Endothelial cell of umbilical vein (primary cell): ENCODE results near the gene PCDHGA1. TPM values are rescaled to one million over a fixed set of nuclear protein-coding genes. Genes with fewer than 3 reads are reported as not detected.
A peak's percentile ranks its signal among the peaks of the same experiment; 100 is the strongest.

Experiments
- BruUV-seq: library from RNA; stranded (reverse); fragments of 400-500 nt; replicated peaks from 2 replicates; lab custom pipeline; 2021; lab: Mats Ljungman, UMichigan
- CTCF ChIA-PET: fragments of 300-600, 350-600 bp; sonication (Branson Sonifier 250); formaldehyde crosslinking; loops from one replicate; lab custom pipeline; 2021; ENCODE audit warnings: antibody characterized with exemption, inconsistent platforms; lab: Charles Lee
- POLR2A ChIA-PET: fragments of 300-600, 350-600 bp; sonication (Branson Sonifier 250); formaldehyde crosslinking; loops from one replicate; lab custom pipeline; 2021; ENCODE audit warnings: antibody characterized with exemption, inconsistent platforms; lab: Charles Lee
- DNase-seq: peaks from one replicate; pipeline ENCODE4 v3.0.0-alpha.2; 2011; ENCODE audit warnings: low read depth, low spot score
- FAIRE-seq: peaks from 2 replicates; lab custom pipeline; 2011; peaks lifted over from hg19 to GRCh38; lab: Jason Lieb, UNC
- H2AFZ ChIP-seq: 2 replicates; pipeline ENCODE4 v1.6.0; 2012; ENCODE audit warnings: low read depth, low read length, control low read depth, inconsistent platforms
- H3K27ac ChIP-seq: 2 replicates; pipeline ENCODE4 v1.5.1; 2011; ENCODE audit warnings: low read depth, mild to moderate bottlenecking, control low read depth, low read length, moderate library complexity; ENCODE audit not compliant: insufficient read depth
- H3K27me3 ChIP-seq, 2 experiments: 2 replicates each; pipeline versions ENCODE4 v1.6.0 to v1.6.1; 2011; ENCODE audit warnings: low read length in 2 of 2, mixed read lengths in 1 of 2; ENCODE audit not compliant: control insufficient read depth in 2 of 2, insufficient read depth in 2 of 2
- H3K36me3 ChIP-seq, 2 experiments: 2 replicates in 1 of 2; 3 replicates in 1 of 2; pipeline ENCODE4 v1.5.1; 2011; ENCODE audit warnings: low read length in 2 of 2, mild to moderate bottlenecking in 1 of 2, moderate library complexity in 1 of 2; ENCODE audit not compliant: control insufficient read depth in 2 of 2, insufficient read depth in 2 of 2; ENCODE audit errors: extremely low read depth in 1 of 2
- H3K4me1 ChIP-seq: 3 replicates; pipeline ENCODE4 v1.5.1; 2011; ENCODE audit warnings: mild to moderate bottlenecking, low read length; ENCODE audit not compliant: control insufficient read depth, insufficient read depth; ENCODE audit errors: extremely low read depth
- H3K4me2 ChIP-seq: 2 replicates; pipeline ENCODE4 v1.6.1; 2011; ENCODE audit warnings: low read length, control low read depth, mixed read lengths; ENCODE audit not compliant: insufficient read depth
- H3K4me3 ChIP-seq, 3 experiments: fragments of 200-600 bp in 1 of 3; sonication (generic), shearing (Covaris generic) in 1 of 3; replicated peaks in 1 of 3; 2 replicates each; pipeline ENCODE4 v1.5.1; 2011 to 2016; ENCODE audit warnings: control low read depth in 3 of 3, low read length in 3 of 3, mild to moderate bottlenecking in 2 of 3, inconsistent platforms in 1 of 3, low read depth in 1 of 3, moderate library complexity in 1 of 3; ENCODE audit not compliant: insufficient read depth in 1 of 3
- H3K79me2 ChIP-seq: 2 replicates; pipeline ENCODE4 v1.6.0; 2012; ENCODE audit warnings: low read length, inconsistent platforms; ENCODE audit not compliant: control insufficient read depth, insufficient read depth
- H3K9ac ChIP-seq: replicated peaks from 2 replicates; pipeline ENCODE3; 2011; ENCODE audit warnings: low read length, control low read depth; ENCODE audit not compliant: insufficient read depth; ENCODE audit errors: extremely low read depth
- H3K9me1 ChIP-seq: replicated peaks from 3 replicates; pipeline ENCODE4 v1.6.0; 2011; ENCODE audit warnings: mild to moderate bottlenecking, low read length; ENCODE audit not compliant: control insufficient read depth, insufficient read depth; ENCODE audit errors: extremely low read depth
- H3K9me3 ChIP-seq: replicated peaks from 2 replicates; pipeline ENCODE4 v1.5.1; 2012; ENCODE audit warnings: low read length, inconsistent platforms; ENCODE audit not compliant: control insufficient read depth, insufficient read depth
- H4K20me1 ChIP-seq: replicated peaks from 2 replicates; pipeline ENCODE3; 2011; ENCODE audit warnings: mild to moderate bottlenecking, low read length; ENCODE audit not compliant: control insufficient read depth, insufficient read depth; ENCODE audit errors: extremely low read depth
- EZH2 ChIP-seq: IDR thresholded peaks from 2 replicates; pipeline ENCODE4 v1.6.1; 2012; ENCODE audit warnings: borderline replicate concordance, low read depth, mild to moderate bottlenecking, moderate library complexity, low read length, inconsistent platforms; ENCODE audit not compliant: severe bottlenecking
- FOS ChIP-seq: IDR thresholded peaks from 2 replicates; pipeline ENCODE4 v1.6.1; 2011; ENCODE audit warnings: mild to moderate bottlenecking, low read length, moderate library complexity, borderline replicate concordance; ENCODE audit not compliant: insufficient read depth
- GATA2 ChIP-seq: IDR thresholded peaks from 2 replicates; pipeline ENCODE4 v1.7.0; 2011; ENCODE audit warnings: low read depth, mild to moderate bottlenecking, moderate library complexity, mixed read lengths, low read length; ENCODE audit not compliant: insufficient read length, insufficient read depth
- JUN ChIP-seq: IDR thresholded peaks from 2 replicates; pipeline ENCODE4 v1.6.1; 2011; ENCODE audit warnings: borderline replicate concordance, low read depth; ENCODE audit not compliant: insufficient read length, insufficient read depth
- MYC ChIP-seq: IDR thresholded peaks from one replicate; pipeline ENCODE4 v1.6.1; 2011; ENCODE audit warnings: mild to moderate bottlenecking, low read depth, low read length
- POLR2A ChIP-seq: IDR thresholded peaks from 2 replicates; pipeline ENCODE4 v1.6.1; 2012; ENCODE audit warnings: low read depth, mild to moderate bottlenecking, control low read depth, low read length
- POLR2AphosphoS5 ChIP-seq: IDR thresholded peaks from 2 replicates; pipeline ENCODE4 v1.6.1; 2012; ENCODE audit warnings: low read depth, mild to moderate bottlenecking, control low read depth, low read length, moderate library complexity; ENCODE audit not compliant: insufficient read depth
- dilution Hi-C: fragments of 300-500 bp; cut with MboI; formaldehyde crosslinking; loops from one replicate; pipeline ENCODE4 v1.15.0; 2019; ENCODE audit warnings: low sequenced_read_pairs; ENCODE audit not compliant: extremely low pct_ligation_motif_present
- intact Hi-C: fragments of 100-400 bp; cut with micrococcal nuclease; formaldehyde crosslinking; loops from one replicate; pipeline ENCODE4 v1.10.0; 2022
- polyA plus RNA-seq, 4 experiments: library from polyadenylated mRNA; depleted of rRNA in 3 of 4; stranded (reverse) in 3 of 4; unstranded in 1 of 4; fragments of >200 nt; gene quantifications; 2 replicates each; pipeline versions ENCODE4 v1.2.1 to v1.2.3, GENCODE V29; 2011 to 2012; ENCODE audit warnings: missing spikeins in 1 of 4
- total RNA-seq: library from RNA; stranded (reverse); gene quantifications from 2 replicates; pipeline ENCODE4 v1.2.3, GENCODE V29; 2021
- TF ChIP-seq, protein P1 (sequence below), 2 donors: IDR thresholded peaks; 1 replicate in 1 of 2; 2 replicates in 1 of 2; pipeline ENCODE4 v1.5.1; 2011; ENCODE audit warnings: low read length in 2 of 2, mild to moderate bottlenecking in 2 of 2, moderate library complexity in 2 of 2, control low read depth in 1 of 2, inconsistent platforms in 1 of 2, low read depth in 1 of 2; ENCODE audit not compliant: insufficient read depth in 1 of 2; ENCODE audit errors: extremely low read depth in 1 of 2
- TF ChIP-seq, protein P2 (sequence below): IDR thresholded peaks from 2 replicates; pipeline ENCODE4 v1.6.1; 2011; ENCODE audit not compliant: insufficient read depth, insufficient read length

PCDHGA1 gene
- total and polyA plus RNA-seq, 2 donors (not counting 3 experiments of a cell fraction or from before 2014, with no cell fraction given), result 0.22 to 0.44 TPM

DNA sequence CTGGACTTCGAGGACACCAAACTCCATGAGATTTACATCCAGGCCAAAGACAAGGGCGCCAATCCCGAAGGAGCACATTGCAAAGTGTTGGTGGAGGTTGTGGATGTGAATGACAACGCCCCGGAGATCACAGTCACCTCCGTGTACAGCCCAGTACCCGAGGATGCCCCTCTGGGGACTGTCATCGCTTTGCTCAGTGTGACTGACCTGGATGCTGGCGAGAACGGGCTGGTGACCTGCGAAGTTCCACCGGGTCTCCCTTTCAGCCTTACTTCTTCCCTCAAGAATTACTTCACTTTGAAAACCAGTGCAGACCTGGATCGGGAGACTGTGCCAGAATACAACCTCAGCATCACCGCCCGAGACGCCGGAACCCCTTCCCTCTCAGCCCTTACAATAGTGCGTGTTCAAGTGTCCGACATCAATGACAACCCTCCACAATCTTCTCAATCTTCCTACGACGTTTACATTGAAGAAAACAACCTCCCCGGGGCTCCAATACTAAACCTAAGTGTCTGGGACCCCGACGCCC is 146.8 kb downstream of the PCDHGA1 start:
- H2AFZ ChIP-seq, result no peak overlapping the region
- H3K36me3 ChIP-seq, result no peaks in the 10 kb centered on the region
- no peaks in the 10 kb centered on the region for H4K20me1 ChIP-seq
- H3K79me2 ChIP-seq, result no peaks in the 10 kb centered on the region
- peak overlapping the region in 2 of 3 experiments; percentile 50 to 70 for H3K4me3 ChIP-seq
- FAIRE-seq (no peak), DNase-seq (no peak)
- no peaks in the 10 kb centered on the region for H3K9me3 ChIP-seq
- no peak overlapping the region for H3K27ac ChIP-seq
- no peaks in the 10 kb centered on the region for H3K9me1 ChIP-seq
- POLR2A ChIA-PET, result interaction anchor here (0.9 kb wide), 1 partner anchor 81 kb away, joined by 3 read pairs; no protein-coding TSS in a partner anchor
- TF ChIP-seq EZH2 (peak; percentile 58), POLR2A (no peak)
- intact Hi-C loops (loop anchor here (2.0 kb wide), 1 partner anchor 56 kb away; the partner anchor contains the start of gene PCDHGA11), dilution Hi-C loops (no loop called here)
- H3K4me2 ChIP-seq, result peak overlapping the region; percentile 82
- peaks cover 0 to 5% of the 10 kb centered on the region in 2 experiments for H3K27me3 ChIP-seq
- H3K9ac ChIP-seq, result no peak overlapping the region
- no TSS peak for BruUV-seq
- H3K4me1 ChIP-seq, result peaks cover 7% of the 10 kb centered on the region
- CTCF ChIA-PET, result interaction anchor here (0.8 to 3.4 kb wide), 14 partner anchors 8 to 87 kb away, joined by 4 to 66 read pairs (median 12); partner anchors contain the start of genes PCDHGA11, PCDHGA12, PCDHGB6 and PCDHGB7

DNA sequence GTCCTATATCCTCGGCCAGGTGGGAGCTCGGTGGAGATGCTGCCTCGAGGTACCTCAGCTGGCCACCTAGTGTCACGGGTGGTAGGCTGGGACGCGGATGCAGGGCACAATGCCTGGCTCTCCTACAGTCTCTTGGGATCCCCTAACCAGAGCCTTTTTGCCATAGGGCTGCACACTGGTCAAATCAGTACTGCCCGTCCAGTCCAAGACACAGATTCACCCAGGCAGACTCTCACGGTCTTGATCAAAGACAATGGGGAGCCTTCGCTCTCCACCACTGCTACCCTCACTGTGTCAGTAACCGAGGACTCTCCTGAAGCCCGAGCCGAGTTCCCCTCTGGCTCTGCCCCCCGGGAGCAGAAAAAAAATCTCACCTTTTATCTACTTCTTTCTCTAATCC is 147.5 kb downstream of the PCDHGA1 start:
- H3K9me1 ChIP-seq, result no peaks in the 10 kb centered on the region
- H3K27ac ChIP-seq, result no peak overlapping the region
- dilution Hi-C loops (no loop called here), intact Hi-C loops (loop anchor here (2.0 kb wide), 1 partner anchor 57 kb away; the partner anchor contains the start of gene PCDHGA11)
- no peaks in the 10 kb centered on the region for H4K20me1 ChIP-seq
- no peak overlapping the region for H3K4me3 ChIP-seq
- peaks cover 7% of the 10 kb centered on the region for H3K4me1 ChIP-seq
- H3K9ac ChIP-seq, result no peak overlapping the region
- no peaks in the 10 kb centered on the region for H3K9me3 ChIP-seq
- DNase-seq, result no peak
- FAIRE-seq, result no peak
- no peaks in the 10 kb centered on the region for H3K79me2 ChIP-seq
- CTCF ChIA-PET, result interaction anchor here (0.6 to 3.4 kb wide), 4 partner anchors 36 to 80 kb away, joined by 3 to 64 read pairs (median 5); partner anchors contain the start of gene PCDHGA12
- TF ChIP-seq, protein P1, sequence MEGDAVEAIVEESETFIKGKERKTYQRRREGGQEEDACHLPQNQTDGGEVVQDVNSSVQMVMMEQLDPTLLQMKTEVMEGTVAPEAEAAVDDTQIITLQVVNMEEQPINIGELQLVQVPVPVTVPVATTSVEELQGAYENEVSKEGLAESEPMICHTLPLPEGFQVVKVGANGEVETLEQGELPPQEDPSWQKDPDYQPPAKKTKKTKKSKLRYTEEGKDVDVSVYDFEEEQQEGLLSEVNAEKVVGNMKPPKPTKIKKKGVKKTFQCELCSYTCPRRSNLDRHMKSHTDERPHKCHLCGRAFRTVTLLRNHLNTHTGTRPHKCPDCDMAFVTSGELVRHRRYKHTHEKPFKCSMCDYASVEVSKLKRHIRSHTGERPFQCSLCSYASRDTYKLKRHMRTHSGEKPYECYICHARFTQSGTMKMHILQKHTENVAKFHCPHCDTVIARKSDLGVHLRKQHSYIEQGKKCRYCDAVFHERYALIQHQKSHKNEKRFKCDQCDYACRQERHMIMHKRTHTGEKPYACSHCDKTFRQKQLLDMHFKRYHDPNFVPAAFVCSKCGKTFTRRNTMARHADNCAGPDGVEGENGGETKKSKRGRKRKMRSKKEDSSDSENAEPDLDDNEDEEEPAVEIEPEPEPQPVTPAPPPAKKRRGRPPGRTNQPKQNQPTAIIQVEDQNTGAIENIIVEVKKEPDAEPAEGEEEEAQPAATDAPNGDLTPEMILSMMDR (IDR thresholded peaks at IDR 0.05; ENCODE audit: extremely low read depth in 1 of 2, insufficient read depth in 1 of 2, low read depth in 1 of 2, low read length in 2 of 2), result no peak
- TF ChIP-seq JUN (no peak), POLR2A (no peak), POLR2AphosphoS5 (no peak), EZH2 (no peak), MYC (no peak), FOS (no peak), GATA2 (no peak)
- TF ChIP-seq, protein P2, sequence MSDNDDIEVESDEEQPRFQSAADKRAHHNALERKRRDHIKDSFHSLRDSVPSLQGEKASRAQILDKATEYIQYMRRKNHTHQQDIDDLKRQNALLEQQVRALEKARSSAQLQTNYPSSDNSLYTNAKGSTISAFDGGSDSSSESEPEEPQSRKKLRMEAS, result no peak
- no peaks in the 10 kb centered on the region for H3K36me3 ChIP-seq
- POLR2A ChIA-PET, result no interaction called here
- no peak overlapping the region for H2AFZ ChIP-seq
- BruUV-seq, result no TSS peak
- H3K27me3 ChIP-seq, result peaks cover 0 to 5% of the 10 kb centered on the region in 2 experiments
- H3K4me2 ChIP-seq, result no peak overlapping the region
